ENCODE measurements around the gene CATSPERE.
A peak's percentile ranks its signal among the peaks of the same experiment; 100 is the strongest.
"Not testable (repeated sequence)": the region's sequence is repeated elsewhere in the genome, so short reads cannot be mapped to it uniquely, and the experiment has no call there.

CATSPERE gene

GRCh38 chr1:244552336-244552735 lies 91.3 kb downstream of the CATSPERE start:
- Mint-ChIP-seq H3K4me1 (no peaks in the 10 kb centered on the region), H3K4me3 (no peak overlapping the region), H3K27ac (no peak overlapping the region), H3K36me3 (ENCODE audit: low read depth) (no peaks in the 10 kb centered on the region), H3K27me3 (no peaks in the 10 kb centered on the region), H3K9me3 (peaks cover 31% of the 10 kb centered on the region)
- DNase-seq, result no peak
- ATAC-seq, result no peak

GRCh38 chr1:244556263-244556662 lies 95.2 kb downstream of the CATSPERE start:
- Mint-ChIP-seq H3K4me3 (no peak overlapping the region), H3K36me3 (ENCODE audit: low read depth) (peaks cover 4% of the 10 kb centered on the region), H3K9me3 (peaks cover 29% of the 10 kb centered on the region), H3K27me3 (no peaks in the 10 kb centered on the region), H3K27ac (no peak overlapping the region), H3K4me1 (no peaks in the 10 kb centered on the region)
- ATAC-seq (no peak), DNase-seq (no peak)

- Mint-ChIP-seq H3K27me3 (no peaks in the 10 kb centered on the region), H3K36me3 (ENCODE audit: low read depth) (peaks cover 4% of the 10 kb centered on the region), H3K27ac (no peak overlapping the region), H3K4me1 (no peaks in the 10 kb centered on the region), H3K4me3 (no peak overlapping the region), H3K9me3 (peaks cover 24% of the 10 kb centered on the region)
- DNase-seq (no peak), ATAC-seq (no peak)
Observed at GRCh38 chr1:244557565-244557964, 96.5 kb downstream of the CATSPERE start.

- Mint-ChIP-seq H3K36me3 (ENCODE audit: low read depth) (peaks cover 7% of the 10 kb centered on the region), H3K9me3 (peaks cover 20% of the 10 kb centered on the region)
- no peak for ATAC-seq
Observed at GRCh38 chr1:244559561-244559960, 98.5 kb downstream of the CATSPERE start.

GRCh38 chr1:244562877-244563276 lies 101.8 kb downstream of the CATSPERE start:
- not testable (repeated sequence) for H3K36me3 Mint-ChIP-seq (ENCODE audit: low read depth); ATAC-seq; H3K27ac Mint-ChIP-seq; DNase-seq; H3K9me3 Mint-ChIP-seq; H3K27me3 Mint-ChIP-seq; H3K4me1 Mint-ChIP-seq; H3K4me3 Mint-ChIP-seq

More at GRCh38 chr1:244559561-244559960, 98.5 kb downstream of the CATSPERE start:
- Mint-ChIP-seq H3K27ac (no peak overlapping the region), H3K4me1 (no peaks in the 10 kb centered on the region), H3K27me3 (no peaks in the 10 kb centered on the region), H3K4me3 (no peak overlapping the region)
- DNase-seq, result no peak

GRCh38 chr1:244573768-244574167 lies 112.7 kb downstream of the CATSPERE start:
- Mint-ChIP-seq H3K9me3 (peaks cover 32% of the 10 kb centered on the region), H3K4me1 (no peaks in the 10 kb centered on the region), H3K27ac (no peak overlapping the region), H3K4me3 (no peak overlapping the region), H3K27me3 (no peaks in the 10 kb centered on the region), H3K36me3 (ENCODE audit: low read depth) (peaks cover 13% of the 10 kb centered on the region)
- no peak for ATAC-seq
- DNase-seq, result no peak

- peaks cover 13% of the 10 kb centered on the region for H3K36me3 Mint-ChIP-seq (ENCODE audit: low read depth)
- no peaks in the 10 kb centered on the region for H3K4me1 Mint-ChIP-seq
- H3K27me3 Mint-ChIP-seq, result no peaks in the 10 kb centered on the region
- H3K9me3 Mint-ChIP-seq, result peaks cover 38% of the 10 kb centered on the region
- ATAC-seq, result no peak
- no peak overlapping the region for H3K27ac Mint-ChIP-seq
- no peak for DNase-seq
- H3K4me3 Mint-ChIP-seq, result no peak overlapping the region
Observed at GRCh38 chr1:244576259-244576892, 115.3 kb downstream of the CATSPERE start.

- not testable (repeated sequence) for H3K4me3 Mint-ChIP-seq, H3K27ac Mint-ChIP-seq, ATAC-seq, DNase-seq, H3K27me3 Mint-ChIP-seq, H3K4me1 Mint-ChIP-seq
- peaks cover 33% of the 10 kb centered on the region for H3K9me3 Mint-ChIP-seq
- H3K36me3 Mint-ChIP-seq (ENCODE audit: low read depth), result peaks cover 10% of the 10 kb centered on the region
Observed at GRCh38 chr1:244578205-244578604, 117.1 kb downstream of the CATSPERE start.

GRCh38 chr1:244583358-244583982 lies 122.4 kb downstream of the CATSPERE start:
- Mint-ChIP-seq H3K4me3 (no peak overlapping the region), H3K4me1 (no peaks in the 10 kb centered on the region), H3K27ac (no peak overlapping the region), H3K36me3 (ENCODE audit: low read depth) (no peaks in the 10 kb centered on the region), H3K9me3 (peaks cover 7% of the 10 kb centered on the region), H3K27me3 (no peaks in the 10 kb centered on the region)
- DNase-seq, result no peak
- no peak for ATAC-seq

GRCh38 chr1:244585867-244586266 lies 124.8 kb downstream of the CATSPERE start:
- no peaks in the 10 kb centered on the region for H3K36me3 Mint-ChIP-seq (ENCODE audit: low read depth)
- H3K27ac Mint-ChIP-seq, result no peak overlapping the region
- no peak overlapping the region for H3K4me3 Mint-ChIP-seq
- DNase-seq, result no peak
- no peak for ATAC-seq
- peaks cover 8% of the 10 kb centered on the region for H3K9me3 Mint-ChIP-seq
- H3K27me3 Mint-ChIP-seq, result no peaks in the 10 kb centered on the region
- H3K4me1 Mint-ChIP-seq, result no peaks in the 10 kb centered on the region

- Mint-ChIP-seq H3K4me1 (peaks cover 9% of the 10 kb centered on the region), H3K27me3 (no peaks in the 10 kb centered on the region), H3K4me3 (no peak overlapping the region), H3K27ac (no peak overlapping the region), H3K9me3 (peaks cover 8% of the 10 kb centered on the region), H3K36me3 (ENCODE audit: low read depth) (no peaks in the 10 kb centered on the region)
- DNase-seq (no peak), ATAC-seq (no peak)
Observed at GRCh38 chr1:244590670-244591069, 129.6 kb downstream of the CATSPERE start.

GRCh38 chr1:244598611-244599010 lies 137.5 kb downstream of the CATSPERE start:
- Mint-ChIP-seq H3K4me1 (peaks cover 17% of the 10 kb centered on the region), H3K36me3 (ENCODE audit: low read depth) (no peaks in the 10 kb centered on the region), H3K9me3 (no peaks in the 10 kb centered on the region), H3K27ac (no peak overlapping the region), H3K27me3 (no peaks in the 10 kb centered on the region), H3K4me3 (no peak overlapping the region)
- ATAC-seq, result no peak
- DNase-seq, result no peak

- Mint-ChIP-seq H3K4me3 (peak overlapping the region; percentile 46), H3K27ac (no peak overlapping the region), H3K27me3 (no peaks in the 10 kb centered on the region)
Observed at GRCh38 chr1:244599937-244600350, 138.9 kb downstream of the CATSPERE start.

GRCh38 chr1:244601336-244601735 lies 140.3 kb downstream of the CATSPERE start:
- ATAC-seq, result no peak
- no peaks in the 10 kb centered on the region for H3K27me3 Mint-ChIP-seq
- H3K27ac Mint-ChIP-seq, result no peak overlapping the region
- no peak for DNase-seq
- H3K36me3 Mint-ChIP-seq (ENCODE audit: low read depth), result no peaks in the 10 kb centered on the region
- peaks cover 10% of the 10 kb centered on the region for H3K4me1 Mint-ChIP-seq
- no peak overlapping the region for H3K4me3 Mint-ChIP-seq
- no peaks in the 10 kb centered on the region for H3K9me3 Mint-ChIP-seq

More at GRCh38 chr1:244599937-244600350, 138.9 kb downstream of the CATSPERE start:
- H3K9me3 Mint-ChIP-seq, result no peaks in the 10 kb centered on the region
- peaks cover 15% of the 10 kb centered on the region for H3K4me1 Mint-ChIP-seq
- no peaks in the 10 kb centered on the region for H3K36me3 Mint-ChIP-seq (ENCODE audit: low read depth)
- peak; percentile 92 for ATAC-seq
- peak; percentile 17 for DNase-seq

GRCh38 chr1:244603498-244603897 lies 142.4 kb downstream of the CATSPERE start:
- no peak for ATAC-seq
- H3K9me3 Mint-ChIP-seq, result no peaks in the 10 kb centered on the region
- H3K36me3 Mint-ChIP-seq (ENCODE audit: low read depth), result no peaks in the 10 kb centered on the region
- H3K27ac Mint-ChIP-seq, result no peak overlapping the region
- DNase-seq, result no peak
- H3K27me3 Mint-ChIP-seq, result no peaks in the 10 kb centered on the region
- peaks cover 10% of the 10 kb centered on the region for H3K4me1 Mint-ChIP-seq
- H3K4me3 Mint-ChIP-seq, result no peak overlapping the region
